GM18867 (cell line): ENCODE data around the gene ARHGEF2.
"Not testable (repeated sequence)": the region's sequence is repeated elsewhere in the genome, so short reads cannot be mapped to it uniquely, and the experiment has no call there.

Experiments used
- ATAC-seq: cut with Tn5 transposase; IDR thresholded peaks from one replicate; pipeline ENCODE4 v1.9.1; 2021; ENCODE audit warnings: mild to moderate bottlenecking, moderate library complexity; ENCODE audit not compliant: unreplicated experiment

ARHGEF2 gene

DNA sequence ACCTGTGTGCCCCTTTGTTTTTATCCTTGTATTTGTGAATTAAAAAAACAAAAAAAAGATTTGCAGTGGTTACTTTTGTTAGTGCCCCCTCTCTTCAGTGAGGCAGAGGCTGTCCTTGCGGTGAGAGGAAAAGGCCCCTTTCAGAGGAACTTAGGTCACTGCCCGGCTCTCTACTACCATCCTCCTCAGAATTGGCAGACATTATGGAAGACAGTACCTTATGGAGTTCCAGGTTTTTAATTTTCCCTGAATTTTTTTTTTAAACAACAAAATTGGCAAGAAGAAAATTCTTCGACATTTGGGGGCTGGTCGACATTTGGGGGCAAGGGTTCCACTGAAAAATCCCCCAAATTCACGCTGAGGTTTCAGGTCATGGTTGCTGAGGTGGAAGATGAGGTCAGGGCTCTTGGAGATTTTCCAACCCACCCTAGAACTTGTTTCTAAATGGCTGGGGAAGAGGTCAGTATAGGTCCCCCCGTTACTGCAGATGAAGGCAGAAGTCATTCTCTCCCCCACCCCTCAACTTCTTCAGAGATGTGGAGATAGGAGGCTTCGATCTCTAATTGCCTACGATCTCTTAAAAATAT lies 31.6 kb downstream of the ARHGEF2 start:
- peak; percentile 3 for ATAC-seq

DNA sequence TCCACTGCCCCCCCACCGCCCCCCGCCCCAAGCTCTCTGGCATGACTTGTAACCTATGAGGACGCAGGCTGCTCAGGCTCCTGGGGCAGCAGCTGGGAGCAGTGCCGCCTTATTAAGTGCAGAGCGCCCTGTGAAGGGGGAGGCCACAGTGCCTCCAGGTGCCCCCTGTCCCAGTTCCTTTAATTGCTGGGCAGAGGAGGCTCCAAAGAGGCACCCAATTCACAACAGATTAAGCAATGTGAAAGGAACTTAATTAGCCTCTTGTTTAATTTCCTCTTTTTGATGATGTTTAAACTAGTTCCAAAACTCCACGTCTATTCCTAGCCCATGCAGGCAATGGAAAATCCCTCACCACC lies 33.9 kb downstream of the ARHGEF2 start:
- no peak for ATAC-seq

DNA sequence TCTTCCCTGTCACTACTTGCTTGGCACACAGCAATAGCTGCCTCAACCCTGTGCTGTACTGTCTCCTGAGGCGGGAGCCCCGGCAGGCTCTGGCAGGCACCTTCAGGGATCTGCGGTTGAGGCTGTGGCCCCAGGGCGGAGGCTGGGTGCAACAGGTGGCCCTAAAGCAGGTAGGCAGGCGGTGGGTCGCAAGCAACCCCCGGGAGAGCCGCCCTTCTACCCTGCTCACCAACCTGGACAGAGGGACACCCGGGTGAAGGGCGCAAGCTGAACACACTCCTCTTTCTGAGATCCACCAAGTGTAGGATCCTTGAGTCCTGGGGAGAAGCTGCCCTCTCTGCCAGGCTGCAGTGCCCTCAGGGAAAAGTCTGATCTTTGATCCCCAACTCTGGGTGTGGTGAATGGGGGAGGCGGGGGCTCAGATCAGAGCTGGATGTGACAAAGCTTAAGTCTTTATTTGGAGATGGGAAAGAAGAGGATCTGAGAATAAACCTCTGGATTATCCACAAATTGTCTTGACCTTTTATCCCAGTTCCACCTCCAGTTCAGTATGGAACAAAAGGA lies 35.7 kb downstream of the ARHGEF2 start:
- no peak for ATAC-seq

DNA sequence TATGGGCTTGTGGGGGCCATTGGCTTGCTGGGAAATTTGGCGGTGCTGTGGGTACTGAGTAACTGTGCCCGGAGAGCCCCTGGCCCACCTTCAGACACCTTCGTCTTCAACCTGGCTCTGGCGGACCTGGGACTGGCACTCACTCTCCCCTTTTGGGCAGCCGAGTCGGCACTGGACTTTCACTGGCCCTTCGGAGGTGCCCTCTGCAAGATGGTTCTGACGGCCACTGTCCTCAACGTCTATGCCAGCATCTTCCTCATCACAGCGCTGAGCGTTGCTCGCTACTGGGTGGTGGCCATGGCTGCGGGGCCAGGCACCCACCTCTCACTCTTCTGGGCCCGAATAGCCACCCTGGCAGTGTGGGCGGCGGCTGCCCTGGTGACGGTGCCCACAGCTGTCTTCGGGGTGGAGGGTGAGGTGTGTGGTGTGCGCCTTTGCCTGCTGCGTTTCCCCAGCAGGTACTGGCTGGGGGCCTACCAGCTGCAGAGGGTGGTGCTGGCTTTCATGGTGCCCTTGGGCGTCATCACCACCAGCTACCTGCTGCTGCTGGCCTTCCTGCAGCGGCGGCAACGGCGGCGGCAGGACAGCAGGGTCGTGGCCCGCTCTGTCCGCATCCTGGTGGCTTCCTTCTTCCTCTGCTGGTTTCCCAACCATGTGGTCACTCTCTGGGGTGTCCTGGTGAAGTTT lies 36.4 kb downstream of the ARHGEF2 start:
- ATAC-seq, result no peak

DNA sequence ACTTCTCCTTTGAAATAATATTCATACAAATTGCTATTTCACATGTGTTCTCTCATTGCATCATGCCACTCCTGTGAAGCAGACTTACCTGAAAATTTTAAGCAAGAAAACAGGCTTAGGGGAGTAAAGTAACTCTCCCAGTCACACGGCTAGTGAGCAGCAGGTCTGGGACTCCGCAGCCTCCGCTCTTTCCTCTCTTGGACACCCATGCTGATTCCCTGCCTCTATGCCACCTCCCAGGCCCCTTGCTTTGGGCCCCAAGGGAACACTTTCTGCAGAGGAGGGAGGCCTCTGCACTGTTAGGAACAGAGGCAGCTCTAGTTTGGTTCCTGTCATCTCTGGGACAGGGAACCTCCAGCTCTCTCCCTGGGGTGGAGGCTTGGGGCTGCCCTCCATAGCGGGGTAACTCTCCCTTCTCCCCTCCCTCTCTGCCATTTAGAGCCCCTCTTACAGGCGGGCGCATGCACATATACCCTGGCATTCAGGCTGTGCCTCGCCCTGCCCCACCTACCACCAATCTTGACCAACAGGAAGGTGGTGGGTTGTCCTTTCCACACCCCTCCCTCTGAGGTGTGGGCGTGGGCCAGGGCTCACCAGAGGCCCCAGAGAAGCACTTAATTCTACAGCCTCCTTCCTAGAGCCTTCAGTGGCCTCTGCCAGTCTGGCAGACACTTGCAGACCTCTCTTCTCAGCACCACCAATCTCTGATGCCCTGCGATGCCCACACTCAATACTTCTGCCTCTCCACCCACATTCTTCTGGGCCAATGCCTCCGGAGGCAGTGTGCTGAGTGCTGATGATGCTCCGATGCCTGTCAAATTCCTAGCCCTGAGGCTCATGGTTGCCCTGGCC lies 37.1 kb downstream of the ARHGEF2 start, which contains the start of gene RXFP4:
TSS of gene RXFP4 (plus strand) at position 646 of the 852 bp plus-strand sequence. CDS start at position 718, 72 bp downstream.
- ATAC-seq, result no peak

DNA sequence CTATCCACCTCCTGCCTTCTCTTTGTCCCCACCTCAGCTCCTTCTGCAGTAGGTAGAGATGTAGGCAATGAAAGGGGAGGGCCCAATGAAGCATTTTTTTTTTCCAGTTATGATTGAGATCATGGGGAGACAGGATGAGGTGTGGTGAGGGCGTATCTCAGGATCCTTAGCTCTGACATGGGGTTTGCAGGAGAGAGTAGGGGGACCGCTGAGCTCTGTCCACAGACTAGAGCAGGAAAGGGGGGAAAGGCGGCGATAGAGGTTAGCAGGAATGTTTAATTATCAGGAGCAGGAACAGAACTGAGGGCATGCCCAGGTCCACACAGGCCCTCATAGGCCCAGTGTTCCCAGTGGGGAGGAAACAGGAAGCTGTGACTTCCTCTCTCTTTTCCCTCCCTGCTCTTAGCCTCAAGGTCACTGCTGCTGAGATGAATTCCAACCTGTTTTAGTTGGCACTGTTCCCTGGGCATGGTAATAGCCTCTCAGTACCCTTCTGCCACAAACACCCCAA lies 37.8 kb downstream of the ARHGEF2 start:
- ATAC-seq, result no peak

DNA sequence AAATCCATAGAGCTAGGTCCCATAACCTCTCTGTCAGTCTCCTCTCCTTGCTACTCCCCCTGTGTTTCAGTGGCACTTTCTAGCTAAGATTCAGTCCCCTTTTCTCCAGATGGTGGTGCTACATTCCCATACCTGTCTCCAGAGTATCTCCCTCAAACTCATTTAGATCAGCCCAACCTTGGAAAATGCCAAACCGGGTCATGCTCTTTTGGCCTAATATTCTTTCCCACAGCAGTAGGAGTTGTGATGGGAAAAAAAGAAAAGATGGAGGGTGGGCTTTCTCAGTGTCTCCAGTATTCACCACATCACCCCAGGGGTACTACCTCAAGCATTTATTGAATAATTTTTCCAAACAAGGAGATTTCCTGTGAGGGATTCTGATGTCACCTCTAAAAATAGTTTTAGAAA lies 40.1 kb downstream of the ARHGEF2 start:
- ATAC-seq, result no peak

DNA sequence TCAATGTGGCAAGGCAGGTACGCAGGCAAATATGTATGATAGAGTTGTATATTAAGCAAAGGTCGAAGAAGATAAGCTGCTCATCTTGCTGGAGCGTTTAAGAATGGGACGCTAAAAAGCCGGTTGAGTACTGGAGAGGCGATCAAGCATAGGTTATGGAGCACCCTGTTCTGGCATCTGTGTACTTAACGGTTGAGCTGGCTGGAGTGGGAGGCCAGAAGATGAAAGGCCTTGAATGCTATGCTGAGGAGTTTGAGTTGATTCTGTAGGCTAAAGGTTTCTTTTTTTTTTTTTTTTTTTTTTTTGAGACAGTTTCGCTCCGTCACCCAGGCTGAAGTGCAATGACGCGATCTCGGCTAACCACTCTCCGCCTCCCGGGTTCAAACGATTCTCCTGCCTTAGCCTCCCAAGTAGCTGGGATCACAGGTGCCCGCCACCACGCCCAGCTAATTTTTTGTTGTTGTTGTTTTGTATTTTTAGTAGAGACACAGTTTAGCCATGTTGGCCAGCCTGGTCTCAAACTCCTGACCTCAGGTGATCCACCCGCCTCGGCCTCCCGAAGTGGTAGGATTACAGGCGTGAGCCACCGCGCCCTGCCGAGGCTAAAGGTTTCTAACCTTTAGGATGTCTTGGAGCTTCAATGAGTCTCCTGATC lies 43.3 kb downstream of the ARHGEF2 start:
- no peak for ATAC-seq

DNA sequence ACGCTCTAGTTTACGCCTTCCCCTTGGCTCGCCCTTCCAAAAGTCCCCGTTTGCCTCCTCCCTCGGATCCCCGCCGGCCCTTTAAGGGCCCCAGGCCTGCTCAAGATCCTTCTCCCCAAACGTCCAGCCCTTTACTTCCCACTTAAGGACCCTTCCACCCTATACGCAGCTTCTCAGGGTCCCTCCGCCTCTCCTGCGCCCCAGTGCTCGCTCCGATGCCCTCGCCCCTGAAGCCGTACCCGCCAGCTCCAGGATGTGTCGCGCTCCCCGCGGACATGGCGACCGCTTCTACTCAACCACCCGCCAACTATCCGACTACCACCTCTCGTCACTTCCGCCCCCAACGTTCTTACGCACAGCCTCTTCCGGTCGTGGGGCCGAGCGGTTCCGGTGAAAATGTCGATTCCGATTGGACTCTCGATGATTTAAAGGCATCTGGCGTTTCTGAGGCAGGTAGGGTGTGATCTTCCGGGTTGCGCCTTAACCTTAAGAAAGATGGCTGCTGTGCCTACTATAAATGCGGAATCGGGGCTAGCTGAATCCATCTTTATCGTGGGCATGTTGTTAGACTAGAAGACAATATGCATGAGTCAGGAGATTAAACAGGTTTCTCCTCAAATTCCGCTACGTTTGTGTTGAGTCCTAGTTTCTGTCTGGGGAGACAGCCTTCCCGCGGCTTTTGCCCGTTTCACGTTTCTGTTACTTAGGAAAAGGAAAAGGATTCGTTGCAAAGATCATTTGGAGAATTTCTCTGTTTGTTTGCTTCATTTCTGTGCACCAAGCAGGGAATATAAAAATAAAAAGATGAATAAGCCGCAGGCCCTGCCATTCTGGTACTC lies 44.0 kb downstream of the ARHGEF2 start, which contains the start of gene KHDC4:
TSS of gene KHDC4 (minus strand) at position 317 of the 839 bp plus-strand sequence. CDS start at position 277, 40 bp downstream.
- ATAC-seq, result peak; percentile 91

DNA sequence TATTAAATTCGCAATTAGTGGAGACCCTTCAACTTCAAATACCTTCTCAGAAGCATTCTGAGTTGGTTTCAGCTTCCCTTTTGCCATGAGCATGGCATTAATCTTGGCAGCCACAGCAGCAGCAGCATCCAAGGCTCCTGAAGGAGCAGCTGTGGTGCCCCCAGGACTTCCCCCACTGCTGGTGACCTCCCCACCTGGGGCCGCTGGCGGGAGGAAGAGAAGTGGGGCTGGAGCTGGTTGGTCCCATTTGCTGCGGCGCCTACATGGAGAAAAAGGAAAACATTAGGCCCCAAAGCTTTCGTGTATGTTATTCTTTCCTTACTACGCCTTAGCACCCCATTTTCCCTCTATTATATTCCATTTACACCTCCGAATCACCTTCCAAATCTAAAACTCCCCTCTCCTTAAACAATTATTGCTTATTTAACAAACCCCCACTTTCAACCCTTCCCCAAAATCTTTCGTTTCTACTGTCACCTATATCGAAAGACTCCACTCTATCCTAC lies 44.7 kb downstream of the ARHGEF2 start:
- ATAC-seq, result no peak

DNA sequence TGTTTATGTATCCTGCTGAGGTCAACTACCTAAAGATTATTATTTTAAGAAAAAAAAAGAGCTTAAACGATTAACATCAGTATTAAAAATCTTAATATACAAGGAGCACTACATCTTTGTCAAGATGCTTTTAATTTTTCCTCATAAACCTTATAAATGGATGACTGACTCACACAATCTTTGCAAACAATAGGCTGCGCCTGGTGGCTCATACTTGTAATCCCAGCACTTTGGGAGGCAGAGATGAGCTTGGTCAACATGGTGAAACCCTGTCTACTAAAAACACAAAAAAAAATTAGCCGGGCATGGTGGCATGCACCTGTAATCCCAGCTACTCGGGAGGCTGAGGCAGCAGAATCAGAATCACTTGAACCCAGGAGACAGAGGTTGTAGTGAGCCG lies 45.9 kb downstream of the ARHGEF2 start:
- ATAC-seq, result no peak

DNA sequence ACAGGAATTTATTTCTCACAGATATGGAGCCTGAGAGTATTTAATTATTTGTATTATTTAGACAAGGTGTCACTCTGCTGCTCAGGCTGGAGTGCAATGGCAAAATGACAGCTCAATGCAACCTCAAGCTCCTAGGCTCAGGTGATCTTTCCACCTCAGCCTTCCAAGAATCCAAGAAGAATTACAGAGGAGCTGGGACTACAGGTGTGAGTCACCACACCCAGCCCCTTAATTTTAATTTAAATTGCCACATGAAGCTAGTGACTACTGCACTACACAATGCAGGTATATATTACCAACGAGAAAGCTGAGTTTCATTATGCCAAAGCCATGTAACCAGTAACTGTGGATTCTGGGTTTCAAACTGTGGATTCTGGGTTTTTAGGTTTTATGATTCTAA lies 46.3 kb downstream of the ARHGEF2 start:
- no peak for ATAC-seq

DNA sequence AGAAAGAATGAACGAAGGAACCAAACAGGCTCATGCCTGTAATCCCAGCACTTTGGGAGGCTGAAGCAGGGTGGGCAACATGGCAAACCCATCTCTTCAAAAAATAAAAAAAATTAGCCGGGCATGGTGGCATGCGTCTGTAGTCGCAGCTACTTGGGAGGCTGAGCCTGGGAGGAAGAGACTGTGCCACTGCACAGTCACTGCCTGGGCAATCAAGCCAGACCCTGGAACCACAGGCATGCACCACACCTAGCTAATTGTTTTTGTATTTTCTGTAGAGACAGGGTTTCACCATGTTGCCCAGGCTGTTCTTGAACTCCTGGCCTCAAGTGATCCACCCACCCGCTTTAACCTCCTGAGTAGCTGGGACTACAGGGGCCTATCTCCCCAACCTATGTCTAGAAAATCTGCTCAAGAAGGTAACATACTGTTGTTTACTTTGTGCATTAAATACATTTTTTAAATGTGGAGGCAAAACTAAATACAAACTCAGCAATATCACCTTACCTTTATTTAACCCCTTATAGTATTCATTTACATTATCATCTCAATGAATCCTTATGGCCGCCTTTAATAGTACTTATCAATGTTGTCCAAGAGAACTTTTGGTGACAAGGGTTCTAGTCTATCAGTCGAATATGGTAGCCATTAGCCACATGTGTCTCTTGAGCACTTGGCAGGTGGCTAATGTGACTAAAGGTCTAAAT lies 46.9 kb downstream of the ARHGEF2 start:
- no peak for ATAC-seq

DNA sequence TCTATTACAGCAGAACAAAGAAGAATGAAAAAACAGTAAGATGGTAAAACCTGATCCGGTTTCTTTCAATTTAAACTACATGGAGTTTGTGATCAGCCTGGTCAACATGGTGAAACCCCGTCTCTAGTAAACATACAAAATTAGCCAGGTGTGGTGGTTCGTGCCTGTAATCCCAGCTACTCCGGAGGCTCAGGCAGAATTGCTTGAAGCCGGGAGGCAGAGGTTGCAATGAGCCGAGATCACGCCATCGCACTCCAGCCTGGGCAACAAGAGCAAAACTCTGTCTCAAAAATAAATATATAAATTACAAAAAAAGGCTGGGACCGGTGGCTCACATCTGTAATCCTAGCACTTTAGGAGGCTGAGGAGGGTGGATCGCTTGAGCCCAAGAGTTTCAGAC lies 47.6 kb downstream of the ARHGEF2 start:
- ATAC-seq, result not testable (repeated sequence)

DNA sequence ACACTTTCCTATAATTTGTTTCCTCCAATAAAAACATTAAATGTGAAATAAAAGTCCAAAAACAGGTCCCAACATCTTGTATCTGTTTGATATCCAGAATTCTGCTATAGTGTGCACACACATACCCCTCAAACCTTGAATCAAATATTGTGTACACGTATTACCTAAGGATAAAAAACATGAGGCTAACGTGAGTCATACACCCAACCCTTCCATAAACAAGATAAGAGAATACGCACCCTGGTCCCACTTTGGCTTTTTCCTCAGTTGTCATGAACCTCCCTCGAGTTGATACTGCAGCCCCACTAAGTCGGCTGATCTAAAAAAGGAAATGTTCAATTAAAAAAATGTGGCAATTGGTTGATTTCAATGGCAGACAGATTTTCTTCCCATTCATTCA lies 49.3 kb downstream of the ARHGEF2 start:
- ATAC-seq, result no peak

DNA sequence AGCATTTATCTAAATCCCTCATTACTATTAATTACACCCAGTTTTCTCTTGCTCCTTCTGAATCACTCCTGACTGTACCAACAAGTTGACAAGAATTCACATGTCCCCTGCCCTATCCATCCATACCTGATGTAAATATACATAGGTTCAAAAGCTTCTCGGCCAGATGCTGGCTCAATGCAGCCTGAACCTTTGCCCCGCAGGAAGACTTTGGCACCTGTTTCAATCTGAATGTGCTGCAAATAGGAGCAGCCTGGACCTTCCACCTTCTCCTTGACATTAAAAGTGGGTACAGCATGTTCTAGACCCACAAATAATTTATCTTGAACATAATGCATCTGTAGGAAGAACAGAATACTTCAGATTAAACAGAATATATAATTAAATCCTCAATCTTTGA lies 52.8 kb downstream of the ARHGEF2 start:
- no peak for ATAC-seq

DNA sequence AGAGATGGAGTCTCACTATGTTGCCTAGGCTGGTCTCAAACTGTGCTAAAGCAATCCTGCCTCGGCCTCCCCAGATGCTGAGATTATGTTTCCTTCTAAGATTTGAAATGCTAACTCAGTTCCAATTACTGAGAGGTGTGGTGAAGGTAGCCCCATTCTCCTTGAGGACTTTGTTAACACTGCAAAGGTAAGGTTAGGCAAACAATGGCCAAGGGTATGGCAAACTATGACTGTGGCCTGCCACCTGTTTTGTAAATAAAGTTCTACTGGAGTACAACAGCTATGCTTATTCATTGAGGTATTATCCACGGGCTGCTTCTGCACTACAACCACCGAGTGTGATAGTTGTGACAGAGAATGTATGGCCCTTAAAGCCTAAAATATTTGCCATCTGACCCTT lies 57.6 kb downstream of the ARHGEF2 start:
- no peak for ATAC-seq

DNA sequence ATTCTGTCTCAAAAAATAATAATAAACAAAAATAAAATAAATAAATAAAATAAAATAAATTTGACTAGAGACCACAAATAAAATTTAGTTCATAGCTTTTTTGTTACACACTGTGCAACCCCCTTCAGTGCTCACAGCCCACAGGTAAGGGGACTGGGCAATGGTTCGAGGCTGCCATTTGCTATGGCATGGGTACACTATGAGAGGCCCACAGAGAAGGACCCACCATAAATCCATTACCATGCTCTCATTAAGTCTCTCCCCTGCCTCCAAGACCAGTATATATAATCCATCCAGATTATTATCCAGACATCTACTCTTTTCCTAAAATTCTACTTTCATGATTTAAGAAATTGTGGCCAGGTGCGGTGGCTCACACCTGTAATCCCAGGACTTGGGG lies 58.5 kb downstream of the ARHGEF2 start:
- ATAC-seq, result no peak

DNA sequence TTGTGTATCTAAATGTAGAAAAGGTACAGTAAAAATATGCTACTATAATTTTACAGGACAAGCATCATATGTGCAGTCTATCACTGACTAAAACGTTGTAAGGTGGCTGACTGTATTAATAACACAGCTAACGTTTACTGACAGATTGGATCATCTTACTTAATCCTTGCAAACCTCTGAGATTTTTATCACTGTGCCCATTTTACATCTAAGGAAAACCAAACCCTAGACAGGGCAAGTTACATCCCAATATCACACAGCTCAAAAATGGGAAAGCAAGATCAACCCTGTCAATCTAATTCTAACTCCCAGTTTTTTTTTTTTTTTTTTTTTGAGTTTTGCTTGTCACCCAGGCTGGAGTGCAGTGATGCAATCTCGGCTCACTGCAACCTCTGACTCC lies 59.7 kb downstream of the ARHGEF2 start:
- ATAC-seq, result no peak
